ENCODE data around the gene MORN1.

Gene MORN1

DNA sequence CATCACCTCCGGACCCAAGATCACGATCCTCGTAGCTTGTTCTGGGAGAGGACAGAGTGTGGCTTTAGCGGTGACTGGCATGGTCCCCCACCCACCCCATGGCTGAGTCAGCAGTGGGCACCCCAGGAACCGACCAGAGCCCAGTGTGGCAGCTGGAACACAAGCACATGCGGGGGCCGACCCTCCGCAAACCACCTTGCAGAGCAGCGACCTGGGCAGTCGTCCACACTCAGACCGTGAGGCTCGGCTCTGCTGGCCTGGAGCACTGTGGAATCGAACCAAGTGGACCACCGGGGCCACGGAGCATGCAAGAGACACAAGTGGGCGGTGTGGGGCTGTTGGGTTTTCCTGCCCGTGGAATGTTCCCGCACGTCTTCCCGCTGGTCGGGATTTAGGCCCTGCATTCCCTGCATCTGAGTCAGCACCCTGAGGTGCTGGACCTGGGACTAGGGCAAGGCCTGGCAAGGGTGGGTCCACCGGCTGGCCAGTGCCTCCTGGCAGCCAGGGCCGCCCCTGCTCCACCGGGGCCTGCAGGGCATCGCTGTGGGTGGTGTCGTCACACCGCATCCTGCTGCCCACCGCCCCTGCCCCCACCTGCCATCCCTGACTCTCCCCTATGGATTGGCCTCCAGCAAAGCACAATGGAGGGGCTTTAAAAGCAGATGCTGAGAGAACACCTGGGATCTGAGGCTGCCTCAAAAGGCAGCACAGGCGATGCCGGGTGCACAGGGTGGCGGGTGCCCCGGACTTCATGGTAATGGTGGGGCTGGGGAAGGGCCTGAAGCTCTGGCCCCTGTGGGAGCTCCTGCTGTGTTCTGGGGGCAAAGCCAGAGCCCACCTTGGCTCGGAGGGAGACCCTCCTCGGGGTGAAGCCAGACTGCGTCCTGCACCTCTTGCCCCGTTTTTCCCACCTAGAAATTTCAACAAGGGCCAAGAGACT lies 18.5 kb downstream of the MORN1 start:
- DNase-seq, result no peak

- no peak for DNase-seq
Observed at GRCh38 chr1:2368053-2368744, 23.2 kb downstream of the MORN1 start.

DNA sequence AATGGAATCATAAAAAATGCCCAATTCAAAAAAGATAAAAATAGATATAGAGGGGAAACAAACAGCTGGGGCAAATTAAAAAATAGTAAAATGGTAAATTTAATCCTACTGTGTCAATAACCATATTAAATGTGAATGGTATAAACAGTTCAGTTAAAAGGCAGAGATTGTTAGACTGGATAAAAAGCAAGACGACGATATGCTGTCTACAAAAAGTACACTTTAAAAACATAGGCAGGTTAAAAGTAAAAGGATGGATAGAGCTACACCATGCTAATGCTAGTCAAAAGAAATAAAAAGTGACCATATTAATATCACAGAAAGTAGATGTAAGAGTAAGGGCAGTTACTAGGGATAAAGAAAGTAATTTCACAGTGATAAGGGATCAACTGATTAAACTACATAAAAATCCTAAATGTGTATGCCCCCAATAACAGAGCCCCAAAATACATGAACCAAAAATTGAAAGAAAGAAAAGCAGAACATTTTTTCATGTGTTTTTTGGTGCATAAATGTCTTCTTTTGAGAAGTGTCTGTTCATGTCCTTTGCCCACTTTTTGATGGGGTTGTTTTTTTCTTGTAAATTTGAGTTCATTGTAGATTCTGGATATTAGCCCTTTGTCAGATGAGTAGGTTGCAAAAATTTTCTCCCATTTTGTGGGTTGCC lies 27.4 kb downstream of the MORN1 start:
- no peak for DNase-seq

DNA sequence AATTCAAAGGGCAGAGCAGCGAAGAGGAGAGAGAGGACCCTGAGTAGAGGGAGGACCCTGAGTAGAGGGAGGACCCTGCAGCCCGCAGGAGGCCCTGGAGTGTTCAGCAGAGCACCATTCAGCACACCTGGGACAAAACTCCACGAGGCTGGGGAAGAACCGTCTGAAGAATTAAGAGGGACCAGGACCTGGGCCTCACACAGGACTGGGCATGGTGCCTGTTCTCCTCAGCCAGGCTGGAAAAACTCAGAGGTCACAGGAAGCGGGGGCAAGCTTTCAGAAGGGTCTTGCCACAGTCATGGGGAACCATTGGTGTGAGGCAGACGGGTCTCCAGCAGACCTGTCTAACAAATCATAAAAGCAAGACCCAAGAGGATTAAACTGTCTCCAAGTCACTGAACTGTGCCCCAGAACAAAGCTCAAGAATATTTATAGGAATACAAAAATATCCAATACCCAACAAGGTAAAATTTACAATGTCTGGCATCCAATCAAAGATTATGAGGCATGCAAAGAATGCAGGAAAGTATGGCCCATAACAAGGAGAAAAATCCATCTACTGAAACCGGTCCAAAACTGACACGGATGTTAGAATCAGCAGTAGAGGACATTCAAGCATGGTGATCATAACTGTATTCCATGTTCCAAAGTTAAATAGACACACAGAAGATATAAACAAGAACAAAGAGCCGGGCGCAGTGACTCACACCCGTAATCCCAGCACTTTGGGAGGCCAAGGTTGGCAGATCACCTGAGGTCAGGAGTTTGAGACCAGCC lies 30.6 kb downstream of the MORN1 start:
- no peak for DNase-seq

DNA sequence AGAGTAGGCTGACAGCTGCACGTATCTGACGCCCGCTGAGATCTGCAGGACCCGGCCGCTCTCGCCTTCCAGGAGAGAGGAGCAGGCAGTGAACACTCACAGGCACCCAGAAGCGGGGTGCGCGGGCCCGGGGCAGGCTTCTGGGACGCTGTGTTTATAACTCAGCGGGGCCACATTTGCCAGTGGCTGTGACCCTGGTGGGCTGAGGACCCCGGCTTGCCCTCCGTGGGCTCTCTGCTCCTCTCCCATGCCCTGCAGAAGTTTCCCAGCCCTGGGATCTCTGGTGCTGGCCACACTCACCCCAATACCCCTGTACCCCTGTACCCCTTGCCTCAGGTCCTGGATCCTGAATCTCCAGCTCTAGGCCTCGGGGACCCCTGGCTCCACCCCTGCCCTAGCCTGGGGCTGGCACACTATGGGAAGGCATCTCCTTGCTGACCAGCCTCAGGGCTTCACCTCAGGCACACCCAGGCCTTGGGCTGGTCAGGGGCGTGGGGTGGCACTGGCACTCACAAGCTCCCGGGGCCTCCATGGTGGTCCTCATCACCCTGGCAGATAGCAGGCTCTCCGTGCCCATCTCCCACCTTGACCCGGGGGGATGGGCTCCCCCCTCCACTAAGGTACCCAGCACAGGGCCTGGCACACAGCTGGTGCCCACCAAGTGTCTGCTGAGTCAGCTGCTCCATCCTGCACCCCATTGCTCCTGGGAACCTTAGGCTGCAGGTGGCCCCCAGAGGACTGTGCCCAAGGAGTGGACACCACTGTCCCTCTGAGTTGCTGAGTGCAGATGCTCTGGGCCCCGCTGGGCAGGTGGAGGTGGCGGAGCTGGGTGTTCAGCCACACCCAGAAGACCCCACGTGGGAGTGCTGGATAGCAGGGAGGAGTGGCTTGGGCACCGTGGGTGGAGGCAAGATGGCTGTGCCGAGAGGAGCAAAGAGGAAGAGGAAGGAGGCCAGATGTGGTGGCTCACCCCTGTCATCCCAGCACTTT lies 32.4 kb downstream of the MORN1 start:
- no peak for DNase-seq

- no peak for DNase-seq
Observed at GRCh38 chr1:2358072-2358471, 33.3 kb downstream of the MORN1 start.

DNA sequence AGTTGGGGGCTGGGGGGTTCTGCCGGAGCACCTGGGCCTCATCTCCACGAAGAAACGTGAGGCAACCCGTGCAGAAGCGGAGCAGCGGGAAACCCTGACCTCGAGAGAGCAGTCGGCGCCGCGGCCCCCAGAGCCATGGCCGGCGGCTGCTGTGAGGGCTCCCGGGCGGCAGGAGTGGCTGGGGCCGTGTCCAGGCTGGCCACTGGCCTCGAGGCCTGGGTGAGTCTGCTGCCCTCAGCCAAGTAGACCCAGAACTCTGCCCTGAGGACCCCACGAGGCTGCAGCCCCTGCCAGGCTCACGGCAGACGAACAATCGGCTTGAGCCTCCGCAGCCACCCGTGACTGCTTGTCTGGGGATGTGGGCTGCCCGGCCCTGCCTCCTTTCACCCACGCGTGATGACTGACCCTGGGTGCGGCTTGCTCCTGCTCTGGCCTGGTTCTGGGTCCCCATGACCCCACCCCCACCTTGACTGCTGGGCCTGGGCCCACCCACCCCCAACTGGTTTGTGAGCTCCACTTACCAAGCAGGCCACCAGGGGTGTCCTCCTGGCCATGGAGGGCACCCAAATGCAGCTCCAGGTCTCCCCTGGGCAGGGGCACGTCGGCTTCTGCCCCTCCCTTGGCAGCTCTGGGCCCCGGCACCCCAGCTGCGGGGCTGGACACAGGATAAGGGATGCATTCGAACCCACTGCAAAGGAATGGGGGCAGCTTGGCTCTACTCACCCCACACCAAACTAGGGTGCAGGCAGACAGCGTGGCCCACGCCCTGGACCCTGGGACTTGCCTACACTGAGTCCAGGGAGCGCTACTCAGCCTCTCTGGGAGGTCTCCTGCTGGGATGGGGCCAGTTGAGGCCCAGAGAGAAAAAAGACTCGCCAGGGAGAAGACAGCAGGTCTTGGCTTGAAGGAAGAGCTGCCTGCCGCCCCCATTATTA lies 34.2 kb downstream of the MORN1 start:
- no peak for DNase-seq

GRCh38 chr1:2356401-2356800 lies 35.0 kb downstream of the MORN1 start:
- DNase-seq, result no peak

GRCh38 chr1:2355373-2356261 lies 35.7 kb downstream of the MORN1 start:
- DNase-seq, result no peak

DNA sequence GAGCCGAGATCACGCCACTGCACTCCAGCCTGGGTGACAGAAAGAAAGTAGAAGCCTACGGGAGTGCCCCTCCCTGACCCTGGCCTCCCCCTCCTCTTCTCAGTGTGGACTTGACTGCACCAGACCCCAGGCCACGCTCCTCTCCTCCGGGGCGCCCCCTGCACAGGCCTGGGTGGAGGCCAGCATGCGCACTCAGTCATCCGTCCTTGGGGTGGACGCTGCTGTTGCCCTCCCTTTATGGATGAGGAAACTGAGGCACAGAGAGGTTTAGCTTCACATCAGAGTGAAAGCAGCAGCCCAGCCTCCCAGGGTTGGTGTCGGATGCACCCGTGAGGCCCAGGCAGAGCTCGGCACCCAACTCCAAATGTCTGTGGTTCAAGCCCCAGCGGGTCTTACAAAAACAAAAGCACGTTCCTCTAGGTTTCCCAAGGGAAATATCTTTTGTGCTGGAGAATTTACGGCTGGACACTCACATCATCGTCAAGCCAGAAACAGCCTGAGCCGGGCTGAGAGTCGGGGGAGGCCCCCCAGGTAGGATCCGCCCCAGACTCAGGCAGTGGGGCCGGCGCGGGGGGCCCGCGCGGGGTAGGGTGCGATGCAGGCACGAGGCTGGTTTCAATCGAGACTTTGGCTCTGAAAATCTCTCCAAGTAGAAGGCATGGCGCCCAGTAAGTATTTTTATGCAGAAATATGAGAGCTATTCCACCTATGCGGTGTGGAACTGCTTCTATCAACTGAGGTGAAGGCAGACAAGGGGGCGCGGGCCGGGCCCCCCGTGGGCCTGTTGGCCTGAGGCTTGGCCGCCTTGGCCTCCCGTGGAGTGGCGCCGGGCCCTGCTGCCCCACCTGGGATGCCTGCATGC lies 36.6 kb downstream of the MORN1 start:
- DNase-seq, result no peak

- no peak for DNase-seq
Observed at GRCh38 chr1:2353551-2354438, 37.6 kb downstream of the MORN1 start.

- no peak for DNase-seq
Observed at GRCh38 chr1:2352897-2353550, 38.3 kb downstream of the MORN1 start.

DNA sequence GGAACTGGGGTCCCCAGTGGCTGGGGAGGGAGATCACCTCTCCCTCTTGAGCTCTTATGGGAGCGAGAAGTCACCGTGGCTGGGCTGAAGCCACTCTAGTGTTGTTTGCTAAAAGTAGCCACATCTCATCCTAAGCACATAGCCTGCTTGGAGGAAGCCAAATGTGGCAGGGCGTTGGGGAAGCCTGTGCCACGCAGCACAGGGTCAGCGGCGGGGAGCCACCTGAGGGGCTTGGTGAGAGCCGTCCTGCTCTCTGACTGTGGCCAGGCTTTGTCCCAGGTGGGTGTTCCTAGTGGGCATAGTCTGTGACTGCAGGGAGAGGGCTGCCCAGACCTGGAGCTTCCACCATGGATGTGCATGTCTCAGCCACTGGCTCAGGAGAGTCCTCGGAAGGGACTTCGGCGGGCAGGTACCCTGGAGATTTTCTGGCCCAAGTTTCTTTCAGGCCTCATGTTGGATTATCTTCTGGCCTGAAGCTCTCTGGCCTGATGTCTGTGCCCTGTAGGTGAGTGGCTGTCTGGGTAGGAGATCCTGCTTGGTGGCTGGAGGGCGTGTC lies 38.9 kb downstream of the MORN1 start:
- DNase-seq, result no peak

DNA sequence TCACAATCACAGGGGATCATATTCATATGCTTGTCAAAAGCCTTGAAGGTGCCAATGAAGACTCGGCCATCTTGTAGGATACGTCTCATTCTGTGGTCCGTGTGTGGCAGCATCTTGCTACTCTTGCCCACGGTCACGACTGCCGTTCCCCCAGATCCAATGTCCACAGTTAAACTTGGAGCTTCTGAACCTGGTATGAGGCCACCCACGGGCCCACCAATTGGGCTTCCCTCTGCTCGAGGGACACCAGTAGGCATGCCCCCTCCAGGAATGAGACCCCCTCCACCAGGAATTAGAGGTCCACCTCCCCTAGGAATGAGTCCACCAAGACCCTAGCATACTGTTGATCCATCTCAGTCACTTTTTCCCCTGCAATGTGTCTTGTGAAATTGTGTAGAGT lies 39.6 kb downstream of the MORN1 start:
- no peak for DNase-seq

- DNase-seq, result no peak
Observed at GRCh38 chr1:2350911-2351655, 40.3 kb downstream of the MORN1 start.

- no peak for DNase-seq
Observed at GRCh38 chr1:2350501-2350900, 40.9 kb downstream of the MORN1 start.

All from NCI-H2171 (cell line).